T-helper 2 cell treated with Interferon-gamma antibody and Interleukin-4, amounts not matched to agents 5 μg/mL and 100 μg/mL, for 36 hours (primary cell): Measurements from ENCODE around the gene STK24.

Experiments
- DNase-seq: peaks from one replicate; pipeline ENCODE4 v3.0.0; 2021; ENCODE audit warnings: low spot score
- H3K27ac Mint-ChIP-seq: one replicate; pipeline ENCODE4 v1.8.0; 2021; ENCODE audit warnings: mild to moderate bottlenecking, mixed read lengths
- H3K27me3 Mint-ChIP-seq: one replicate; pipeline ENCODE4 v1.8.0; 2021; ENCODE audit warnings: low read depth, mixed read lengths
- H3K36me3 Mint-ChIP-seq: one replicate; pipeline ENCODE4 v1.8.0; 2021; ENCODE audit warnings: low read depth, mixed read lengths
- H3K4me1 Mint-ChIP-seq: one replicate; pipeline ENCODE4 v1.8.0; 2021; ENCODE audit warnings: low read depth, mixed read lengths
- H3K4me3 Mint-ChIP-seq: one replicate; pipeline ENCODE4 v1.8.0; 2022; ENCODE audit warnings: mild to moderate bottlenecking, moderate library complexity, mixed read lengths
- H3K9me3 Mint-ChIP-seq: one replicate; pipeline ENCODE4 v1.8.0; 2021; ENCODE audit warnings: mixed read lengths

Gene STK24

GRCh38 chr13:98447130-98447529, 129.8 kb downstream of the STK24 start:
- H3K27ac Mint-ChIP-seq, result no peak overlapping the region
- H3K4me1 Mint-ChIP-seq, result peaks cover 17% of the 10 kb centered on the region
- DNase-seq, result no peak
- H3K4me3 Mint-ChIP-seq, result no peak overlapping the region
- H3K36me3 Mint-ChIP-seq, result peaks cover 24% of the 10 kb centered on the region
- no peaks in the 10 kb centered on the region for H3K27me3 Mint-ChIP-seq
- no peaks in the 10 kb centered on the region for H3K9me3 Mint-ChIP-seq

- Mint-ChIP-seq H3K4me1 (peaks cover 13% of the 10 kb centered on the region), H3K27me3 (no peaks in the 10 kb centered on the region), H3K36me3 (peaks cover 16% of the 10 kb centered on the region), H3K27ac (peak overlapping the region; percentile 60), H3K9me3 (no peaks in the 10 kb centered on the region), H3K4me3 (no peak overlapping the region)
- no peak for DNase-seq
Measured at GRCh38 chr13:98446234-98446621, 130.7 kb downstream of the STK24 start.

GRCh38 chr13:98445340-98446233, 131.3 kb downstream of the STK24 start:
- peak; percentile 64 for DNase-seq
- no peaks in the 10 kb centered on the region for H3K27me3 Mint-ChIP-seq
- no peaks in the 10 kb centered on the region for H3K9me3 Mint-ChIP-seq
- peaks cover 12% of the 10 kb centered on the region for H3K36me3 Mint-ChIP-seq
- H3K4me3 Mint-ChIP-seq, result no peak overlapping the region
- peaks cover 6% of the 10 kb centered on the region for H3K4me1 Mint-ChIP-seq
- H3K27ac Mint-ChIP-seq, result peak overlapping the region; percentile 76

- Mint-ChIP-seq H3K9me3 (no peaks in the 10 kb centered on the region), H3K27me3 (no peaks in the 10 kb centered on the region), H3K36me3 (peaks cover 11% of the 10 kb centered on the region), H3K4me1 (peaks cover 3% of the 10 kb centered on the region), H3K27ac (no peak overlapping the region), H3K4me3 (no peak overlapping the region)
- DNase-seq, result no peak
Measured at GRCh38 chr13:98444381-98444780, 132.5 kb downstream of the STK24 start.

GRCh38 chr13:98443800-98444325, 133.0 kb downstream of the STK24 start:
- Mint-ChIP-seq H3K27ac (no peak overlapping the region), H3K4me3 (no peak overlapping the region), H3K36me3 (peaks cover 8% of the 10 kb centered on the region), H3K27me3 (no peaks in the 10 kb centered on the region), H3K9me3 (no peaks in the 10 kb centered on the region), H3K4me1 (peaks cover 3% of the 10 kb centered on the region)
- no peak for DNase-seq

- H3K9me3 Mint-ChIP-seq, result no peaks in the 10 kb centered on the region
- H3K4me1 Mint-ChIP-seq, result peaks cover 3% of the 10 kb centered on the region
- DNase-seq, result no peak
- H3K27ac Mint-ChIP-seq, result no peak overlapping the region
- H3K4me3 Mint-ChIP-seq, result no peak overlapping the region
- peaks cover 8% of the 10 kb centered on the region for H3K36me3 Mint-ChIP-seq
- H3K27me3 Mint-ChIP-seq, result no peaks in the 10 kb centered on the region
Measured at GRCh38 chr13:98443329-98443728, 133.6 kb downstream of the STK24 start.

- peaks cover 3% of the 10 kb centered on the region for H3K4me1 Mint-ChIP-seq
- H3K36me3 Mint-ChIP-seq, result peaks cover 5% of the 10 kb centered on the region
- no peaks in the 10 kb centered on the region for H3K27me3 Mint-ChIP-seq
- no peak for DNase-seq
- no peak overlapping the region for H3K27ac Mint-ChIP-seq
- no peaks in the 10 kb centered on the region for H3K9me3 Mint-ChIP-seq
- H3K4me3 Mint-ChIP-seq, result no peak overlapping the region
Measured at GRCh38 chr13:98442391-98443230, 134.3 kb downstream of the STK24 start.

GRCh38 chr13:98441056-98441676, 135.7 kb downstream of the STK24 start:
- Mint-ChIP-seq H3K4me3 (no peak overlapping the region), H3K9me3 (no peaks in the 10 kb centered on the region), H3K27ac (no peak overlapping the region), H3K27me3 (no peaks in the 10 kb centered on the region), H3K4me1 (peaks cover 3% of the 10 kb centered on the region), H3K36me3 (no peaks in the 10 kb centered on the region)
- no peak for DNase-seq

- Mint-ChIP-seq H3K36me3 (no peaks in the 10 kb centered on the region), H3K4me1 (peaks cover 1% of the 10 kb centered on the region), H3K4me3 (no peak overlapping the region), H3K9me3 (no peaks in the 10 kb centered on the region), H3K27me3 (no peaks in the 10 kb centered on the region), H3K27ac (no peak overlapping the region)
- DNase-seq, result no peak
Measured at GRCh38 chr13:98440390-98441055, 136.4 kb downstream of the STK24 start.

GRCh38 chr13:98439896-98440295, 137.0 kb downstream of the STK24 start:
- Mint-ChIP-seq H3K4me3 (no peak overlapping the region), H3K27ac (no peak overlapping the region), H3K27me3 (no peaks in the 10 kb centered on the region), H3K9me3 (no peaks in the 10 kb centered on the region), H3K36me3 (no peaks in the 10 kb centered on the region), H3K4me1 (no peaks in the 10 kb centered on the region)
- DNase-seq, result no peak

- Mint-ChIP-seq H3K36me3 (no peaks in the 10 kb centered on the region), H3K9me3 (no peaks in the 10 kb centered on the region), H3K4me1 (no peaks in the 10 kb centered on the region), H3K4me3 (no peak overlapping the region), H3K27me3 (no peaks in the 10 kb centered on the region), H3K27ac (no peak overlapping the region)
- no peak for DNase-seq
Measured at GRCh38 chr13:98439126-98439828, 137.6 kb downstream of the STK24 start.

- H3K27me3 Mint-ChIP-seq, result no peaks in the 10 kb centered on the region
- H3K27ac Mint-ChIP-seq, result no peak overlapping the region
- no peak overlapping the region for H3K4me3 Mint-ChIP-seq
- H3K36me3 Mint-ChIP-seq, result no peaks in the 10 kb centered on the region
- H3K9me3 Mint-ChIP-seq, result no peaks in the 10 kb centered on the region
- no peak for DNase-seq
- H3K4me1 Mint-ChIP-seq, result no peaks in the 10 kb centered on the region
Measured at GRCh38 chr13:98438246-98439125, 138.4 kb downstream of the STK24 start.
